MG63 (cell line): ENCODE data around the gene BIVM. TPM values are rescaled to one million over a fixed set of nuclear protein-coding genes. Genes with fewer than 3 reads are reported as not detected.

Experiments used
- DNase-seq: peaks from one replicate; pipeline ENCODE4 v3.0.0-alpha.2; 2020
- H3K27me3 ChIP-seq: fragments of 250-450 bp; sonication (Bioruptor Pico); 2 replicates; pipeline ENCODE4 v1.5.1; 2020; ENCODE audit warnings: mild to moderate bottlenecking, moderate library complexity
- H3K36me3 ChIP-seq: fragments of 250-450 bp; sonication (Bioruptor Pico); 2 replicates; pipeline ENCODE4 v1.5.1; 2020; ENCODE audit warnings: mild to moderate bottlenecking, moderate library complexity
- H3K4me3 ChIP-seq: fragments of 250-450 bp; sonication (Bioruptor Pico); 2 replicates; pipeline ENCODE4 v1.5.1; 2020; ENCODE audit warnings: mild to moderate bottlenecking, moderate library complexity
- H3K9me3 ChIP-seq: fragments of 250-450 bp; sonication (Bioruptor Pico); 2 replicates; pipeline ENCODE4 v1.5.1; 2020; ENCODE audit warnings: mild to moderate bottlenecking, moderate library complexity
- total RNA-seq: library from RNA; depleted of rRNA; stranded (reverse); fragments of >200 nt; shearing (Covaris generic); gene quantifications from 2 replicates; pipeline ENCODE4 v1.2.3, GENCODE V29; 2014; ENCODE audit warnings: low replicate concordance; rRNA removed

BIVM gene, protein sequence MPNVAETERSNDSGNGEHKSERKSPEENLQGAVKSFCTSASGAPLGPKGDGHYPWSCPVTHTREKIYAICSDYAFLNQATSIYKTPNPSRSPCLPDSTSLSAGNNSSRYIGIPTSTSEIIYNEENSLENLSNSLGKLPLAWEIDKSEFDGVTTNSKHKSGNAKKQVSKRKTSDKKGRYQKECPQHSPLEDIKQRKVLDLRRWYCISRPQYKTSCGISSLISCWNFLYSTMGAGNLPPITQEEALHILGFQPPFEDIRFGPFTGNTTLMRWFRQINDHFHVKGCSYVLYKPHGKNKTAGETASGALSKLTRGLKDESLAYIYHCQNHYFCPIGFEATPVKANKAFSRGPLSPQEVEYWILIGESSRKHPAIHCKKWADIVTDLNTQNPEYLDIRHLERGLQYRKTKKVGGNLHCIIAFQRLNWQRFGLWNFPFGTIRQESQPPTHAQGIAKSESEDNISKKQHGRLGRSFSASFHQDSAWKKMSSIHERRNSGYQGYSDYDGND
- 11.3 and 12.8 TPM in 2 replicates for total RNA-seq

DNA sequence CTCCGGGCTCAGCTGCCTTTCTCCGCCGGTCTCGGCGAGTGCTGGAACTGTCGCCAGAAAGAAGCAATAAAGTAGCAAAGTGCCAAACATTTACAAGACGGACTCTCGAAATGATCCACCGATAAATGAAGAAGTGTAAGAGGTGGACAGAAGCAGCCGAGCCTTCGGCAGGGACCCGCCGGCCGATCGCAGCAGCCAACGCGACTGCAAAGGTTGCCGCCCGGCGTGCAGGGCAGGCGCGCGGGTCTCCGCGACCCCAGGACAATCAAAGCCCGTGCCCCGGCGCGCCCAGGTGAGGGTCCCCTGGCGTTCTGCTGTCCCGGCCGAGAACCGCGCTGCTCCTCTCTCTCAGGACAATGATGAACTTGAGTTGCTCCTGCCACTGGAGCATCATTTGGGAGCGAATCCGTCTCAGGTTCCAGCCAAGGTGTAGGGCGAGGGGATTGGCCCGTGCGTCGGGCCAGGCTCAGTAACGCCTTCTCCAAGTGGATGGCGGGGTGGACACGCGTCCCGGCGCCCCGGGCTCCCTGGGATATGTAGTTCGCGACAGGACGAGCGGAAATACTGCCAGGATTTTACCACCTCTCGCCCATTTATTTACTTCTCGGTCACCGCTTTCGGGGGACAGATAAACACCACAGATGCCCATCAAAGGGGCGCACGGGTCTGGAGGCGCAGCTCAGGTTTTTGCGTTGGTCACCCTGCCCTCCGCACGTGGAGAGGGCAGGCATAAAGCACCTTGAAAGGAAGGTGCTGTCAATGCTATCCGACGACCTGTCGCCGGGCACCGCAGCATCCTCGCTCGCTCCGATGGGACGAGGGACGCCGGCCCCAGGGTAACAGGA is at the start of gene BIVM, which contains the start of gene POGLUT2:
BIVM (plus strand) TSS at position 539 of the 845 bp plus-strand sequence. CDS start 8,149 bp downstream, outside the sequence.
POGLUT2 (minus strand) TSS at position 396 of the 845 bp plus-strand sequence; CDS start at position 90, 306 bp downstream.
- peak; percentile 92 for DNase-seq
- H3K4me3 ChIP-seq = peak within 1 kb of the TSS; percentile 77
- no peaks in the 10 kb centered on the region for H3K27me3 ChIP-seq
- H3K9me3 ChIP-seq = no peaks in the 10 kb centered on the region
- peaks cover 2% of the 10 kb centered on the region for H3K36me3 ChIP-seq

DNA sequence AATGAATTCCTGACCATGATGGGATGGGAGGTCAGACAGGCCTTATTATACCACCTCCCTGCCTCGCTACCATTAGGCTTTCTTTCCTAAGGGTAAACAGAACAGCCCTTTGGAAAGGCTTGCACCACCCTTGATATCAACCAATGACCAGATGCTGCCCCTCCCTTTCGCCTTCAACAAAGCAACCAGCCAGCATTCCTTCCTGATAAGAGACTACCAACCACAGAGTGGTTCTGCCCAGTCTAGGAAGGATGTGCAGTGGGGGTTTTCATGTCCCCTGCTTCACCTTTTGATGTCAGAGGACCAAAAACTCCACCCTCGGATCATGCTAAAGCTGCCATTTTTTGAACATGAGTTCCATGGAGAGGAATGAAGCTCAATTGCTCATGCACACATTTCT is 47.0 kb upstream of the BIVM start:
- Histone ChIP-seq H3K36me3 (no peaks in the 10 kb centered on the region), H3K27me3 (no peaks in the 10 kb centered on the region), H3K9me3 (peaks cover 2% of the 10 kb centered on the region; the same call in 1 of the 2 replicates), H3K4me3 (no peak overlapping the region)
- no peak for DNase-seq

DNA sequence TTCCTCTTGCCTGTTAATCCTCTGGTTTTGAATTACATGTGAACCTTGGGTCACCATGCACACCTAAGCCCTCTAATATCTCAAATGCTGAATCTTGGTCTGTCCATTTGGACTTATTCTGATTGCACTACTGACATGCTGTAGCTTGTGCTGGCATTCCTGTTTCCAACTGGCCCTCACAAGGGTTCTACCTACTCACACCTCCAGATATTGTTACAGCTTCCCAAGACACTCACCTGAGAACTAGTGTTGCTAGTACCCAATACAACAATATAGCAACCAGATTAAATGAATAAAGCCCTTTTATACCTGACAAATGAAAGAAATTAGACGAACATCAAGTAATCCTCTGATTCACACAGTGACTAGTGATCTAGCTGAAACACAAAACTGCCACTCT is 41.9 kb upstream of the BIVM start:
- DNase-seq = no peak
- Histone ChIP-seq H3K36me3 (no peaks in the 10 kb centered on the region), H3K9me3 (no peaks in the 10 kb centered on the region), H3K4me3 (no peak overlapping the region), H3K27me3 (no peaks in the 10 kb centered on the region)

DNA sequence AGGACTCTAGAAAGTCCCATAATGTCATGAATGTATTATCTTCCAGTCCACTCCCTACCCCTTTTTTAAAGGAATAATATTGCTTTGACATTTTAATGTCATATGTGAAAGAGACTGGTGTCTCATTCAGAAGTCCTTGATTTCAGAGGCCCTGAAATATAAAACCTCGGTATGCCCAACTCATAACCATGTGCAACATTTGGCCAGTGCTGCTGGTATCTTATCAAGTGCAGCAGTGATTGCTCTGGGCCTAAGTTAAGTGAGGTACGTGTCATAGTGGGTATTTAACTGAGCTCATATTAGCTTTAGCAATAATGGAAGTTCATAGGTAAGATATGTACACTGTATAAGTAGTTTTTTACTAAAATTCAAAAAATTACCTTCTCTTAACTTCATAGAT is 40.1 kb upstream of the BIVM start:
- Histone ChIP-seq H3K27me3 (no peaks in the 10 kb centered on the region), H3K4me3 (no peak overlapping the region), H3K9me3 (no peaks in the 10 kb centered on the region), H3K36me3 (no peaks in the 10 kb centered on the region)
- no peak for DNase-seq

DNA sequence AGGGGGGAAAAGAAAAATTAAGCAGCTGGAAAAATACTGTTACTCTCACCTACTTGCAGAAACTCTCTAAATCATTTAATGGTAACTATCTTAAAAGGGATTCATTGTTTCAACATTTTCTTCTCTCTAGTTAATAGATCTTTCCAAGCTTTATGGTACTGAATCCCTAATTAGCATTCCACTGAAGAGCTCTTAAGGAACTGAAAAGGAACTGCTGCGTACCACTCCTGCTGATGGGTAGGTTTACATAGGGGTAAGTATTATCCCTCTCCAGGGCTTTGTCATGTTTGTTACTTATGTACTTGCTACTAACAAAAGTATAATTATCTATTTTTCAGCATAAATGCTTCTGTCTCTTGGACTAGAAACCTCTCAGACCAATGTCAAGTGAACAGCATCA is 37.8 kb upstream of the BIVM start:
- H3K4me3 ChIP-seq = no peak overlapping the region
- H3K9me3 ChIP-seq = no peaks in the 10 kb centered on the region
- no peaks in the 10 kb centered on the region for H3K27me3 ChIP-seq
- DNase-seq = no peak
- H3K36me3 ChIP-seq = peaks cover under 1% of the 10 kb centered on the region; the same call in 1 of the 2 replicates

DNA sequence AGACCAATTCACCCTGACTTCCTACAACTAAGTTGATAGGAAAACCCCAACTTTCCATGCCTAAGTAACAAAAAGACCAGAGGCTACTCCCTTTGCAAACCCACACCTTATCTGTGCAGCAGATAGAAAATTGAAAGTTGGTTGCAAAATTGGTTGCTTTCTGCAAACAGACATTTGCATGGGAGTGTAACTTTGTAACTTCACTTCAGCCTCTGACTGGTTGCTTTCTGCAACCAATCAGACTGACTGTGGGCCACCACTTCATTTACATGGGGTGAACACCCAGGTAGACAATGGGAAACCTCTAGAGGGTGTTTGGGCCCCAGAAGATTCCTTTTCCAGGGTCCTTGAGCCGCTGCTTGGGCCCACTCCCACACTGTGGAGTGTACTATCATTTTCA is 35.2 kb upstream of the BIVM start:
- Histone ChIP-seq H3K9me3 (no peaks in the 10 kb centered on the region), H3K27me3 (no peaks in the 10 kb centered on the region), H3K4me3 (no peak overlapping the region), H3K36me3 (peaks cover 22% of the 10 kb centered on the region)
- DNase-seq = no peak

DNA sequence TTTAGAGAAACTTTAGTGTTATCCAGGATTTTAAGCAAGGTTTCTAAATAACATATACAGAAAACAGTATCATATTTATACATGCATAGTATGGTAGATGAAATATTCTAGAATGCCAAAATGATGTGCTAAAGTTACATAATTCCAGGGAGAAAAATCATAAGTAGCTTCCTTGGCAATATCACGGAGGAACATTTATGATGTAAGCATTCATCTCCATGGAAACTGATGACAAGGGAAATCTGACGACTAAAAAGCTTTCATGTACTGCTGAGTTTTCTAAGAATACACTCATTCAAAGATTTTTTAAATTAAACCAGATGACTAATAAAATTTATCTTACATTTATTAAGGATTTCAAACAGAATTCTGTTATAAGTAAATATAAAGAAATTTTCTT is 30.0 kb upstream of the BIVM start:
- DNase-seq = no peak
- Histone ChIP-seq H3K4me3 (no peak overlapping the region), H3K9me3 (no peaks in the 10 kb centered on the region), H3K27me3 (no peaks in the 10 kb centered on the region), H3K36me3 (peaks cover 32% of the 10 kb centered on the region)

DNA sequence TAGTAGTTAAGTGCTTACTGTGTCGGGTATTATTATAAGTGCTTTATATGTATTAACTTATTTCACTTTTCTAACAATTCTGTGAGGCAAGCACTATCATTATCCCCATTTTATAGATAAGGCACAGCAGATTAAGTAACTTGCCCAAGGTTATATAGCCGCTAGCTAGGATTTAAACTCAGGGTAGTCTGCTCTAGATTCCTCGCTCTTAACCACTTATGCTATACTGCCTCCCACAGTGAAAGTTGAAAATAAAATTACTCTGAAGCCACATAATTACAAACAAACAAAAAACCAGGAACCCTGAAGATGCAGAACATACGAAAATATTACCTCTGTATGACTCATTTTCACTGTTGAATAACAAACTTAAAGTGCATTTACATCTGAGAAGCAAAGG is 29.2 kb upstream of the BIVM start:
- peaks cover 32% of the 10 kb centered on the region for H3K36me3 ChIP-seq
- H3K27me3 ChIP-seq = no peaks in the 10 kb centered on the region
- no peak for DNase-seq
- no peak overlapping the region for H3K4me3 ChIP-seq
- no peaks in the 10 kb centered on the region for H3K9me3 ChIP-seq

DNA sequence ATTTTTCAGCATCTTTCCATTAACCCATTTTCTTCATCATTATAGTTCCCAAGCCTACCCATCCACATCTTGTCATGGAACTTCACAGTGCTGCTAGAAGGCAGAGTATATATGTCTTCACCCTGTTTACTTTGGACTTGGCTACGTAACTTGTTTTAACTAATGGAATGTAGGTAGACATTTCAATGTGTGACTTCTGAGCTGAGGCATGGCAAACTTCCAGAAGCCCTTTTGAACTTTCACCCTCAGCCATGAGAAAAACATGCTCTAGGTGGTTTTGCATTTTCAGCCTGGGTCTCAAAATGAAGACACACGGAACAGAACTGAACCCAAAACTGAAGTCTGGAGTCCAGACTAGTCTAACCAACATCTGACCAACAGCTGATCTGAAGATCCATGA is 28.5 kb upstream of the BIVM start:
- Histone ChIP-seq H3K36me3 (peaks cover 32% of the 10 kb centered on the region), H3K27me3 (no peaks in the 10 kb centered on the region), H3K9me3 (no peaks in the 10 kb centered on the region), H3K4me3 (no peak overlapping the region)
- no peak for DNase-seq

DNA sequence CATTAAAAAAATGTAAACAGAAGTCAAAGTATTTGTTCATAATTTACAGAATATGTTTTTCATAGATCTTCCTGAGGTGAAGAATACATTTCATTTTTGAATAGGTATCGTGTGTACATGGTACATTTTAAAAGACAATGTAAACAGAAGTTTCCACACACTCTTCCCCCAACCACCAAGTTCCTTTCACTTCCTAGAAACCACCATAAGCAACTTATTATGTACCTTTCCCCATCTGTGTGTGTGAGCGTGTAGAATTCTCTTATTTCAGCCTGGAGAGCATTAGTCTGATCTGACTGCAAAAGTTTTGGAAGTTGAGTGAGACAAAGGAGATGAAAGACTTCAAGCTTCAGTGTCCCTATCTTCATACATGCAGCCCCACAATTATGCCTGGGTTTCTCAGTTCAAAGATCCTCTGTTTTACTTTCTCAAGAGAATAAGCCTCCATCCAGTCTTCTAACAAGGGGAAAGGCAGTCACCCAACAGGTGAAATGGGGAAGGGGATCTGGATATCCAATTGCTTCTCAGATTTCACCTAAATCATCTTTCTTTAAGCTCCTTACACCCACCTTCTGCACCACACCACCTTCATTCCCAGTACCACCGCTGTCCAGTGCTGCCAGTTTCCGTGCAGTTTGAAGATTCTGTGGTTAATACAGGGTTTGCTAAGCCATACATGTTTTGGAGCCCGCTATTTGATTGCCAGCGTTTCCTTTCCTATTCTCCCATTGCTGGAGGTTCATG is 27.4 kb upstream of the BIVM start:
- H3K36me3 ChIP-seq = peaks cover 29% of the 10 kb centered on the region
- no peaks in the 10 kb centered on the region for H3K9me3 ChIP-seq
- no peak for DNase-seq

DNA sequence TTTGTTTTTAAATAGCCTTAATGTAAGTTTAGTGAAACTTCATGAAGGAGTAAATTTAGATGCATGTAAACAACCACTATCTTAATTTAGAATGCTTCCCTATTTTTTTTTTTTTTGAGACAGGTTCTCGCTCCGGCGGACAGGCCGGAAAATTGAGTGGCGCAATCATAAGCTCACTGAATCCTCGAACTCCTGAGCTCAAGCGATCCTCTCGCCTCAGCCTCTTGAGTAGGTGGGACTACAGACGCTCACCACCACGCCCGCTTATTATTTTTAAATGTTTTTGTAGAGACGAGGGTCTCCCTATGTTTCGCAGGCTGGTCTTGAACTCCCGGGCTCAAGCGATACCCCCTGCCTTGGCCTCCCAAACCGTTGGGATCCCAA is 26.9 kb upstream of the BIVM start:
- H3K4me3 ChIP-seq = no peak overlapping the region; the same call in 1 of the 2 replicates

More for the DNA sequence above, 27.4 kb upstream of the BIVM start:
- no peaks in the 10 kb centered on the region for H3K27me3 ChIP-seq
- no peak overlapping the region for H3K4me3 ChIP-seq

DNA sequence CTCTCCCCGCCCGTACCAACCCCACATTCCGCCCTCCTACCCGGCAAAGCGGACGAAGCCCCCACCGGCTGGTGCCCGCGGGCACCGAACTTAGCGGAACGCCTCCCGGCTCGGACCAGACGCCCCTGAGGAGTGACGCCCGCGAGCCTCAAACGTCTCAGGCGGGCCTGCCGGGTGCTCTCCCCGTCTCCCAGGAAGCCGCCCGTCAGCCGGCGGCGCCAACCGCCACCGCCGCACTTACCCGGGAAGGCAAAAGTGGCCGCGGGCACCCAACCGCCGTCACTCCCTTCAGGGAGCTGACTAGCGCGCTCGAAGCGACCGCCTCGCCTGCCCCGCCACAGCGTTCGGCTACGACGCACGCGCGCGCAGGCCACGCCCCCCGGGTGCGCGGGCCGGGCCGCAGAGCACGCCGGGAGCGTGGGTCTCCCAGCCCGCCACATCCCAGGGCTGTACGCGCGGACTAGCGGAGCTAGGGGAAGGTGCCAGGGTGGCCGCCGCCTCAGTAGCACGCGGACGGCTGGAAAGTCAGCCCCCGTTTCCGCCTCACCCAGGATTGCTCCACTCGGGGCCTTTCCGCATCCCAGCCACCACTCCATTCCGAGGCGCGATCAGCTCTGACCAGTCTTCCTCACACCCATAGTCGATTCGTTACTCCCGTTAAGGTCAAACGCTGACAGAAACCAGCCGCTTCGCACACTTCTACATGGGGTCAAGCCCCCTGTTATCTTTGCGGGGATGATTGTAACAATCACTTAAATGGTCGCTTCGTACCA is 25.3 kb upstream of the BIVM start, which contains the start of gene TEX30:
TEX30 (minus strand) TSS at position 346 of the 773 bp plus-strand sequence. CDS start 3,760 bp downstream, outside the sequence.
- no peaks in the 10 kb centered on the region for H3K9me3 ChIP-seq
- H3K36me3 ChIP-seq = peaks cover 10% of the 10 kb centered on the region
- H3K27me3 ChIP-seq = no peaks in the 10 kb centered on the region
- peak; percentile 87 for DNase-seq
- H3K4me3 ChIP-seq = peak within 1 kb of the TSS; percentile 93

More for the DNA sequence above, 26.9 kb upstream of the BIVM start:
- Histone ChIP-seq H3K27me3 (no peaks in the 10 kb centered on the region), H3K36me3 (peaks cover 24% of the 10 kb centered on the region), H3K9me3 (no peaks in the 10 kb centered on the region)
- DNase-seq = no peak

DNA sequence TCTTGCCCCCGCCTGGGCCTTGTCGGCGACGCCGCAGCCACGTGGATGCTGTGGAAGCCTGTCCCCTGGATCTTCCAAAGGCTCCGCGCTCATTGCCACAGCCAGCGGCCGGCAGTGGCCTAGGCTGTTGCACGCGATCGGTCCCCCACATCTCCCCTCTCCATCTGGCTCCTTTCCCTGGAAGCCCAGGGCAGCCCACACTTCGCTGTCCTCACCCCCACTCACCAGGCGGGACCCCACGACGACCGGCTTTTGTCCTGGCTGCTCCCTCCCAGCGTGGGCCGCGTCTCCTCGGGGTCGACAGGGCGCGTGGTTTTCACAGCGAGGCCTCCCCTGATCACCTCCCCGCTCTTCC is 24.7 kb upstream of the BIVM start:
- Histone ChIP-seq H3K27me3 (no peaks in the 10 kb centered on the region), H3K4me3 (peak overlapping the region; percentile 93), H3K9me3 (no peaks in the 10 kb centered on the region), H3K36me3 (peaks cover 10% of the 10 kb centered on the region)
- no peak for DNase-seq

DNA sequence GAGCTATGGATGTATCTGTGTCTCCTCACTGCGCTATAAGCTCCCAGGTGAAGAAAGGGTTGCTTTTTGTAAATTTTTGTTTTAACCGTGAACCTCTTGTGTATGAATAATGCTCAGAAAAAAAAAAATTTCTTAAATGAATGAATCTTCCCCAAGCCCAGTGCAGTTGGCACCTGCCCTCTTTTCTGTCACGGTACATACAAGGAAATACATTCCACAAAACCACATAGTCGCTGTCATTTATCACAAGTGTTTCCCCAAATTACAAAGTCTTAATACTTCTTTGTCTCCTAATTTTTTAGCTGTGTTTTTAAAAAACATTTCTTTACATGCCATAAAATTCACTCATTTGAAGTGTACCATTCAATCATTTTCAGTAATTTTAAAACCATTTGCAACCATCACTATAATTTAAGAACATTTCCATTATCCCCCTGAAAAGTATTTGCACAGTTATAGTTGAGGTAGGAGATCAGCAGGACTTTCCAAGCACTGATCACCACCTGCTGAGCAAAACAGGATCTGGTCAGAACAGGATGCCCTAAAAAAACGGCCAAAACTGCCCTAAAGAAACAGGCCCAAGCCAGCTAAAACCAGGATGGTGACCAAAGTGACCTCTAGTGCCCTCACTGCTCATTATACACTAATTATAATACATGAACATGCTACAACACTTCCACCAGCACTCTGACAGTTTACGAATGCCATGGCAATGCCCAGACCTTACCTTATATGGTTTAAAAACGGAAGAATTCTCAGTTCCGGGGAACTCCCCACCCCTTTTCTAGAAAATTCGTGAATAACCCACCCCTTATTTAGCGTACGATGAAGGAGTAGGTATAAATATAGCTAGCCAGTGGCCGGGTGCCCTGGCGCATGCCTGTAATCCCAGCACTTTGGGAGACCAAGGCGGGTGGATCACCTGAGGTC is 24.1 kb upstream of the BIVM start:
- no peak for DNase-seq

DNA sequence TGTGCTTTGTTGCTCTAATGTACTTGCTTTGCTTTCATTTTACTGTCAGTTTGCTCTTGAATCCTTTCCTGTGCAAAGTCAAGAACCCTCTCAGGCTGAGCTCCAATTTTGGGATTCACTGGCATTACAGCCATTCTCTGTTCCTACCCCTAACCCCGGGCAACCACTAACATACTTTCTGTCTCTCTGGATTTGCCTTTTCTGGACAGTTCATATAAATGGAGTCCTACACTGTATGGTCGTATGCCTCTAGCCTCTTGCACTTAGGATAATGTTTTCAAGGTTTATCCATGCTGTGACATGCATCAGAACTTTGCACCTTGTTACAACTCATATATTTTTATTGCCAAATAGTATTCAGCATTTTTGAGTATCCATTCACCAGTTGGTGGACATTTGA is 22.6 kb upstream of the BIVM start:
- Histone ChIP-seq H3K36me3 (peaks cover 2% of the 10 kb centered on the region; the same call in 1 of the 2 replicates), H3K4me3 (no peak overlapping the region), H3K9me3 (no peaks in the 10 kb centered on the region), H3K27me3 (no peaks in the 10 kb centered on the region)
- DNase-seq = no peak

More for the DNA sequence above, 24.1 kb upstream of the BIVM start:
- Histone ChIP-seq H3K27me3 (no peaks in the 10 kb centered on the region), H3K36me3 (peaks cover 10% of the 10 kb centered on the region), H3K9me3 (no peaks in the 10 kb centered on the region), H3K4me3 (no peak overlapping the region)
